HG03520 (cell line): Measurements from ENCODE around the gene FBXO40.

ENCODE experiments used
- ATAC-seq: cut with Tn5 transposase; IDR thresholded peaks from one replicate; pipeline ENCODE4 v1.9.1; 2021; ENCODE audit warnings: mild to moderate bottlenecking, moderate library complexity; ENCODE audit not compliant: unreplicated experiment

Gene FBXO40

DNA sequence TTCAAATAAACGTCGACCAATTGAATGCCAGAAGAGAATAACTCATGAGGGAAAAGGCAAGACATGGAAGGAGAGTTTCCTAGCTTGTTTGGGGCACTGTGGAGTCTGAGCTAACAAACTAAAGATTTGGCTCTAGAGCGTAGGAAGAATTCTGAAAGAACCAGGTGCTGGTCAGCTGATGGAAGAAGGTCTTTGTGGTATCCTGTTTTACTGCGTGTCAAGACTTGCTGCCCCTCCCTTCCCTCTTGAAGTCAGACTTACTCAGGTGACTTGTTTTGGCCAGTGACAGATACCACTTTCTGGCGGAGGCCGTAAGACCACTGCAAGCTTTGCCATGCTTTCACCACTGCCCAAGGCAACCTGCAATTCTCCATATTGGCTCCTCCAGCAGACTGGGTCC lies 68.2 kb downstream of the FBXO40 start:
- ATAC-seq, result no peak

DNA sequence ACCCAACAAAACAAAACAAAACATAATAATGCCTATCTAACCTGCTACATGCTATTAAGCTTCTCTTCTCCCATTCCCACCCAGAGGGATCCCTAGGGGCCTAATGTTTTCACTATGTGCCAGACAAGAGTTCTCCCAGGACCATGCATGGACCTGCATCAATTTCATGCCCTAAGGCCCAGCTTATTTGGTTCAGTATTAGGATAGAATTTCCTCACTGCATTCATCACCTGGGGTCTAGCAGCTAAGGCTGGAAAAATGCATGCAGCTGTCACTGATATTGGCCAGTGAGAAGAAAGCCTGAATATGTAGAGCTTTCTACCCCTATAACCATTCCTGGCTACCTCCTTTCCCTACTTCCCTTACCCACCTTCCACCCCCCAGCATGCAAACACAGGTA lies 69.6 kb downstream of the FBXO40 start:
- ATAC-seq, result no peak

DNA sequence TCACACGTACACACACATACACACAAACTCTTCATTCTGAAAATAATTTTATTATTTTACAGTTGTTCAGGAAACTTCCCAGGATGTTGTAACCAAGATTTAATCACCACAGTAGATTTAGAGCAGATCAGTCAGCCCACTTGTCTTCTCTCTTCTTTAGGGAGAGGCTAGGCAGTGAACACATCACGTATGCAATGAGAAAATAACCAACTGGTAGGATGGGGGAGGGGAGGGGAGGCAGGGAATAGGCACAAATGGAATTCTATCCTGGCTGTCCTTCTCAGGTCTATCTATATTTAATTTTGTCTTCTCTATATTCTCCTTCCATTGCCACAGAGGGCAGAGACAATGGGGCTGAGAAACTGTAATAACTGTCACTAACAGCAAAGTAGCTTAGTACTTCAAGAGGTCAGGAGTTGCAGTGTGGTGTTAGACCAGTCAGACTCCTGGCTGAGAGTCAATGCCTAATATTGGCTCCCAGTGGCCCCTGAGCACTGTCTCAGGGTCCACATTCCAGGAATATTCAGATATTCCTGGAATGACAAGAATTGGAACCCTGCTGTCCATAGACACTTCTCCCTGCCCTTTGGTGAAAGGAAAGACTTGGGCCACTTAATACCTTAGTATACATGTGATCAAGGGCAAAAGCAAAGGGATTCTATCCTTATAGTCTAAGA lies 70.1 kb downstream of the FBXO40 start:
- ATAC-seq, result no peak

DNA sequence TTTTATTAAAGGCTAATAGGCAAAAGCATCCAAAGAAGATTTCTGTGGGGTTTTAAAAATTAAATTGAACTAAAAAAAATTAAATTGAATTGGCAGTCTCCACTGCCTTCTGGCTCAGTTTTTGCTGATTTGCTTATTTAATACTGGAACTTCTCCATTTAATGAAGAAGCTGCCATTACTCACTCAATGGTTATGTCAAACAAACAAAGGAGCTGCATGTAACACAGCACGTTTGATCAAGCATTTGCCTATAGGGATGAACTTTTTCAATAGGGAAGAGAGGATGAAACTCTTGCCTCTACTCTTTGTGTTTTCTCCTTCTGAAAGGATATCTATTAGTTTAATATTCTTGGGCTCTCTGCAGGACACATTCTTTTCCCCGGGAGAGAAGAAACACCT lies 72.3 kb downstream of the FBXO40 start:
- no peak for ATAC-seq

DNA sequence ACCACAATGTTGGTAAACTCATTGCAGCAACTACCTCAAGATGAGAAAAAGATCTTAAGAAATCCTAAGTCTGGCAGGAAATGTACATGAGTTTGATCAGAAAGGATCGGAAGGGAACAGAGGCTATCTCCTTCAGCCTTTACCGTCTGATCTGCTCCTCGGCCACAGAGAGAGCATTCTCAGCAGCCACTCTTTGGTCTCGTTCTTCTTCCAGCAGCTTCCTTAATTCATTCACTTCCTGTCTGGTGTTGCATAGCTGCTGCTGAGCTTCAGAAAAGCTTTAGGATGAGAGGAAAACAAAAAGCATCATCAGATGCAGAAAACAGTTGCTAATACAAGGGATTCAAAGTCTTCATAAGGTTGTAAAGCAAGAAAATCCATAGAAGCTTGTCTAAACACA lies 74.2 kb downstream of the FBXO40 start:
- no peak for ATAC-seq

DNA sequence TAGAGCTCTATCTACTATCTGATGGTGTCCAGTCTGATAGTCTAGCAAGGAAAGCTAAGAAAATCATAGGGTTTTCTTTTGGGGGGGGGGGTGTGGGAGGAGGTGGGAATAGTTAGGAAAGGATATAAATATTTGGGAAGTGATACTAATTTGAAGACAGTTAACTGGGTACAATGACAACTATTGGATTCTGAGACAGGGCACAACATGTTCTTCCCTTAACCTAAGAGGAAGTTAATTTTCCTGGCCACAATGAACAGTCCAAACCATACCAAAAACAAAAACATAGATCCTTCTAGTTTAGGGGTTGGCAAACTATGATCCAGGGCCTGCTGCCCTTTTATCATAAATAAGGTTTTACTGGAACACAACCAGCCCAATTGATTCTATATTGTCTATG lies 77.5 kb downstream of the FBXO40 start:
- no peak for ATAC-seq

DNA sequence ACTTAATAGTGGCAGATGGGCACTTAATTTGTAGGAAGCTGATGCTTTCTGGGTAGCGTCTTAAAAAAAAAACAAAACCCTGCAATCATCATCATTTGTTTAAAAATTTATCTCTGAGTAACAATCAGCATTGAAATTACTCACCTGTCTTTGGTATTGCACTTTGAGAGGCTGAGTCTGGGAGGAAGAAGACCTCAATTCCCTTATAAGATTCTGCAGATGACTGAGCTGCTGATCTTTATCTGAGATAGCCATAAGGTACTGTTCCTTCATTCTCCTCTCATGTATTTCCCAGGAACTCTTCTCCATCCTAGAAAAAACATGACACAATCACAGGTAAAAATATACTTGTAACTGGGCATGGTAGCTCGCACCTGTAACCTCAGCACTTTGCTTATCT lies 84.0 kb downstream of the FBXO40 start:
- ATAC-seq, result no peak
